ENCODE results near the gene PON2. TPM values are rescaled to one million over a fixed set of nuclear protein-coding genes. Genes with fewer than 3 reads are reported as not detected.
"Not testable (repeated sequence)": the region's sequence is repeated elsewhere in the genome, so short reads cannot be mapped to it uniquely, and the experiment has no call there.

Gene PON2
- total RNA-seq (2014; rRNA removed) = 261 and 272 TPM in 2 replicates
- polyA plus RNA-seq (2012) = 98.1 TPM

GRCh38 chr7:95434557-95435421 lies at the start of gene PON2:
Gene PON2 (minus strand): TSS chr7:95435028. CDS start chr7:95434951, 77 bp downstream.
- peak; percentile 91 for DNase-seq (ENCODE audit: low read depth)

GRCh38 chr7:95482424-95482823 lies 47.6 kb upstream of the PON2 start:
- DNase-seq (ENCODE audit: low read depth) = no peak

- peak; percentile 64 for DNase-seq (ENCODE audit: low read depth)
Measured at GRCh38 chr7:95481271-95482165, 46.7 kb upstream of the PON2 start.

GRCh38 chr7:95479992-95480624 lies 45.3 kb upstream of the PON2 start:
- no peak for DNase-seq (ENCODE audit: low read depth)

GRCh38 chr7:95478272-95479037 lies 43.6 kb upstream of the PON2 start:
- DNase-seq (ENCODE audit: low read depth) = peak; percentile 82

- DNase-seq (ENCODE audit: low read depth) = peak; percentile 91
Measured at GRCh38 chr7:95476904-95477594, 42.2 kb upstream of the PON2 start.

GRCh38 chr7:95476072-95476847 lies 41.4 kb upstream of the PON2 start:
- DNase-seq (ENCODE audit: low read depth) = peak; percentile 94

- peak; percentile 80 for DNase-seq (ENCODE audit: low read depth)
Measured at GRCh38 chr7:95473276-95473985, 38.6 kb upstream of the PON2 start.

- peak; percentile 66 for DNase-seq (ENCODE audit: low read depth)
Measured at GRCh38 chr7:95472581-95473161, 37.8 kb upstream of the PON2 start.

GRCh38 chr7:95471071-95471470 lies 36.2 kb upstream of the PON2 start:
- no peak for DNase-seq (ENCODE audit: low read depth)

GRCh38 chr7:95470452-95470851 lies 35.6 kb upstream of the PON2 start:
- DNase-seq (ENCODE audit: low read depth) = peak; percentile 89

GRCh38 chr7:95469848-95470247 lies 35.0 kb upstream of the PON2 start:
- no peak for DNase-seq (ENCODE audit: low read depth)

GRCh38 chr7:95469187-95469586 lies 34.4 kb upstream of the PON2 start:
- no peak for DNase-seq (ENCODE audit: low read depth)

- DNase-seq (ENCODE audit: low read depth) = no peak
Measured at GRCh38 chr7:95467912-95468607, 33.2 kb upstream of the PON2 start.

- DNase-seq (ENCODE audit: low read depth) = not testable (repeated sequence)
Measured at GRCh38 chr7:95460653-95461052, 25.8 kb upstream of the PON2 start.

GRCh38 chr7:95457947-95458346 lies 23.1 kb upstream of the PON2 start:
- no peak for DNase-seq (ENCODE audit: low read depth)

- no peak for DNase-seq (ENCODE audit: low read depth)
Measured at GRCh38 chr7:95454438-95455045, 19.7 kb upstream of the PON2 start.

GRCh38 chr7:95446618-95447017 lies 11.8 kb upstream of the PON2 start:
- DNase-seq (ENCODE audit: low read depth) = no peak
